SK-N-SH treated with all-trans-retinoic acid at 6 μM for 48 hours (cell line): Measurements from ENCODE around the gene ZEB2.

Source experiments
- ATAC-seq: fragments of 200-7000 bp; cut with Tn5 transposase; 3 replicates; pipeline ENCODE4 v1.9.1; 2020; ENCODE audit warnings: mild to moderate bottlenecking, moderate library complexity
- ARNTL ChIP-seq: fragments of 450-650 bp; formaldehyde crosslinking; IDR thresholded peaks from 2 replicates; pipeline ENCODE4 v1.5.0; 2020; ENCODE audit warnings: low read depth, mild to moderate bottlenecking, moderate library complexity, borderline replicate concordance
- CSDC2 ChIP-seq: fragments of 250-450 bp; sonication (Bioruptor Pico); IDR thresholded peaks from 2 replicates; pipeline ENCODE4 v1.5.0; 2020; ENCODE audit warnings: mild to moderate bottlenecking, moderate library complexity
- ESRRG ChIP-seq: fragments of 250-450 bp; sonication (Bioruptor Pico); IDR thresholded peaks from 2 replicates; pipeline ENCODE4 v1.6.1; 2021; ENCODE audit warnings: mild to moderate bottlenecking
- GLIS3 ChIP-seq: fragments of 250-450 bp; sonication (Bioruptor Pico); IDR thresholded peaks from 2 replicates; pipeline ENCODE4 v1.5.0; 2020; ENCODE audit warnings: mild to moderate bottlenecking, moderate library complexity
- ISL1 ChIP-seq: fragments of 250-450 bp; sonication (Bioruptor Pico); IDR thresholded peaks from 2 replicates; pipeline ENCODE4 v2.1.2; 2022; ENCODE audit warnings: mild to moderate bottlenecking, moderate library complexity
- OSR1 ChIP-seq: fragments of 250-450 bp; sonication (Bioruptor Pico); IDR thresholded peaks from 2 replicates; pipeline ENCODE4 v1.8.0; 2022; ENCODE audit warnings: moderate library complexity, mild to moderate bottlenecking, inconsistent platforms
- PPARA ChIP-seq: fragments of 250-450 bp; sonication (Bioruptor Pico); IDR thresholded peaks from 2 replicates; pipeline ENCODE4 v1.5.0; 2020; ENCODE audit warnings: mild to moderate bottlenecking, borderline replicate concordance
- RARB ChIP-seq: fragments of 250-450 bp; sonication (Bioruptor Pico); IDR thresholded peaks from 2 replicates; pipeline ENCODE4 v1.8.0; 2021; ENCODE audit warnings: mild to moderate bottlenecking, moderate library complexity
- SNAI2 ChIP-seq: fragments of 250-450 bp; sonication (Bioruptor Pico); IDR thresholded peaks from 2 replicates; pipeline ENCODE4 v1.5.0; 2020; ENCODE audit warnings: mild to moderate bottlenecking, moderate library complexity
- TCF4 ChIP-seq: fragments of 250-450 bp; sonication (Bioruptor Pico); IDR thresholded peaks from 2 replicates; pipeline ENCODE4 v1.8.0; 2021; ENCODE audit warnings: mild to moderate bottlenecking, moderate library complexity, borderline replicate concordance
- TOX ChIP-seq: fragments of 250-450 bp; sonication (Bioruptor Pico); IDR thresholded peaks from 2 replicates; pipeline ENCODE4 v1.8.0; 2021; ENCODE audit warnings: mild to moderate bottlenecking, moderate library complexity, borderline replicate concordance
- ZC3H10 ChIP-seq: fragments of 250-450 bp; sonication (Bioruptor Pico); IDR thresholded peaks from 2 replicates; pipeline ENCODE4 v1.5.1; 2021; ENCODE audit warnings: mild to moderate bottlenecking, moderate library complexity
- ZFP3 ChIP-seq: fragments of 250-450 bp; sonication (Bioruptor Pico); IDR thresholded peaks from 2 replicates; pipeline ENCODE4 v1.5.0; 2020; ENCODE audit warnings: mild to moderate bottlenecking, moderate library complexity
- ZFP30 ChIP-seq: fragments of 450-650 bp; formaldehyde crosslinking; IDR thresholded peaks from 2 replicates; pipeline ENCODE4 v1.5.0; 2022; ENCODE audit warnings: mild to moderate bottlenecking, moderate library complexity
- ZNF70 ChIP-seq: fragments of 450-650 bp; formaldehyde crosslinking; IDR thresholded peaks from 2 replicates; pipeline ENCODE4 v1.5.0; 2020; ENCODE audit warnings: mild to moderate bottlenecking, moderate library complexity
- ZNF8 ChIP-seq: fragments of 450-650 bp; formaldehyde crosslinking; IDR thresholded peaks from 2 replicates; pipeline ENCODE4 v1.5.0; 2020; ENCODE audit warnings: mild to moderate bottlenecking, moderate library complexity
- TF ChIP-seq, protein P1 (sequence below): fragments of 250-450 bp; sonication (Bioruptor Pico); IDR thresholded peaks from 2 replicates; pipeline ENCODE4 v1.5.1; 2021; ENCODE audit warnings: mild to moderate bottlenecking, moderate library complexity
- TF ChIP-seq, protein P2 (sequence below): fragments of 250-450 bp; sonication (Bioruptor Pico); IDR thresholded peaks from 2 replicates; pipeline ENCODE4 v1.5.0; 2020; ENCODE audit warnings: mild to moderate bottlenecking, moderate library complexity
- TF ChIP-seq, protein P3 (sequence below): fragments of 250-450 bp; sonication (Bioruptor Pico); IDR thresholded peaks from 2 replicates; pipeline ENCODE4 v1.8.0; 2021; ENCODE audit warnings: low read depth, mild to moderate bottlenecking, moderate library complexity, borderline replicate concordance
- TF ChIP-seq, protein P4 (sequence below): fragments of 250-450 bp; sonication (Bioruptor Pico); IDR thresholded peaks from 2 replicates; pipeline ENCODE4 v1.8.0; 2020; ENCODE audit warnings: mild to moderate bottlenecking, moderate library complexity, borderline replicate concordance
- TF ChIP-seq, protein P5 (sequence below): fragments of 250-450 bp; sonication (Bioruptor Pico); IDR thresholded peaks from 2 replicates; pipeline ENCODE4 v1.5.1; 2020; ENCODE audit warnings: low read depth, mild to moderate bottlenecking, moderate library complexity

The ZEB2 gene

DNA sequence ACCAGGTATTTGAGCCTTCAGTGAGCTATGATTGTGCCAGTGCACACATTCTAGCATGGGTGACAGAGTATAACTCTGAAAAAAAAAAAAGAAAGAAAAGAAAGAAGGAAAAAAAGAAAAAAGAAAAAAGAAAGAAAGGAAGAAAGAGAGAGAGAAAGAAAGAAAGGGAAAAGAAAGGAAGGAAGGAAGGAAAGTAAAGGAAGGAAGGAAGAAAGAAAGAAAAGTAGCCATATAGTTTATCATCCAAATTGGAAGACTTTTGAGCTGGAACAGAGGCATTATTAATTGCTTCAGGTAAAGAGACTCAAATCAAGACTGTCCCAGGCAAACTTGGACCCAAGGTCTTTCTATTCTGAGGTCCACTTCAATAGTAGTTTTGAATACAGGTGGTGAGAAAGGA is 32.9 kb upstream of the ZEB2 start:
- no peak for TF ChIP-seq ZC3H10
- TF ChIP-seq TCF4: no peak
- TF ChIP-seq RARB (CRISPR knock-in tag): no peak
- TF ChIP-seq ZFP3 (CRISPR knock-in tag): no peak
- TF ChIP-seq ISL1 (CRISPR knock-in tag): no peak
- no peak for TF ChIP-seq ESRRG (CRISPR knock-in tag)
- TF ChIP-seq OSR1: no peak
- TF ChIP-seq ZNF70 (CRISPR knock-in tag): no peak
- ATAC-seq: no peak

DNA sequence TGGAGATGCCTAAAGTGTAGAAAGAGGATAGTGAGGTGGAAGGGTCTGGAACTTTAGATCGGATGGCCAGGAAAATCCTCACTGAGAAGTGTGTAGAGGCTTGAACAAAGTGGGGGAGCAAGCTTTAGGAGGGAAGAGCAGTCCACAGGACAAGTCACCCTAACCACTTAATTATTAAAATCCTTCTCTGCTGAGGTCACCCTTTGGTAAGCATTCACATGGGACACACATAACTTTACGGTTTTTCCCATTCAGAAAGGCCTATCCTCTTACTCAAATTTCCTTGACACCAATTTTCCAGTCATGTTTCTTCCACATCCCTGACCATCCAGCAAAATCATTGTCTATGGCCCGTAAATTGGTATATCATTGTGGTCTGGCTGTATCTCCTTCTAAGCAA is 31.0 kb upstream of the ZEB2 start:
- no peak for ATAC-seq
- TF ChIP-seq RARB (CRISPR knock-in tag) (no peak), TOX (CRISPR knock-in tag) (no peak), OSR1 (no peak)
- TF ChIP-seq, protein P1, sequence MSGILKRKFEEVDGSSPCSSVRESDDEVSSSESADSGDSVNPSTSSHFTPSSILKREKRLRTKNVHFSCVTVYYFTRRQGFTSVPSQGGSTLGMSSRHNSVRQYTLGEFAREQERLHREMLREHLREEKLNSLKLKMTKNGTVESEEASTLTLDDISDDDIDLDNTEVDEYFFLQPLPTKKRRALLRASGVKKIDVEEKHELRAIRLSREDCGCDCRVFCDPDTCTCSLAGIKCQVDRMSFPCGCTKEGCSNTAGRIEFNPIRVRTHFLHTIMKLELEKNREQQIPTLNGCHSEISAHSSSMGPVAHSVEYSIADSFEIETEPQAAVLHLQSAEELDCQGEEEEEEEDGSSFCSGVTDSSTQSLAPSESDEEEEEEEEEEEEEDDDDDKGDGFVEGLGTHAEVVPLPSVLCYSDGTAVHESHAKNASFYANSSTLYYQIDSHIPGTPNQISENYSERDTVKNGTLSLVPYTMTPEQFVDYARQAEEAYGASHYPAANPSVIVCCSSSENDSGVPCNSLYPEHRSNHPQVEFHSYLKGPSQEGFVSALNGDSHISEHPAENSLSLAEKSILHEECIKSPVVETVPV (CRISPR knock-in tag): no peak
- TF ChIP-seq, protein P2, sequence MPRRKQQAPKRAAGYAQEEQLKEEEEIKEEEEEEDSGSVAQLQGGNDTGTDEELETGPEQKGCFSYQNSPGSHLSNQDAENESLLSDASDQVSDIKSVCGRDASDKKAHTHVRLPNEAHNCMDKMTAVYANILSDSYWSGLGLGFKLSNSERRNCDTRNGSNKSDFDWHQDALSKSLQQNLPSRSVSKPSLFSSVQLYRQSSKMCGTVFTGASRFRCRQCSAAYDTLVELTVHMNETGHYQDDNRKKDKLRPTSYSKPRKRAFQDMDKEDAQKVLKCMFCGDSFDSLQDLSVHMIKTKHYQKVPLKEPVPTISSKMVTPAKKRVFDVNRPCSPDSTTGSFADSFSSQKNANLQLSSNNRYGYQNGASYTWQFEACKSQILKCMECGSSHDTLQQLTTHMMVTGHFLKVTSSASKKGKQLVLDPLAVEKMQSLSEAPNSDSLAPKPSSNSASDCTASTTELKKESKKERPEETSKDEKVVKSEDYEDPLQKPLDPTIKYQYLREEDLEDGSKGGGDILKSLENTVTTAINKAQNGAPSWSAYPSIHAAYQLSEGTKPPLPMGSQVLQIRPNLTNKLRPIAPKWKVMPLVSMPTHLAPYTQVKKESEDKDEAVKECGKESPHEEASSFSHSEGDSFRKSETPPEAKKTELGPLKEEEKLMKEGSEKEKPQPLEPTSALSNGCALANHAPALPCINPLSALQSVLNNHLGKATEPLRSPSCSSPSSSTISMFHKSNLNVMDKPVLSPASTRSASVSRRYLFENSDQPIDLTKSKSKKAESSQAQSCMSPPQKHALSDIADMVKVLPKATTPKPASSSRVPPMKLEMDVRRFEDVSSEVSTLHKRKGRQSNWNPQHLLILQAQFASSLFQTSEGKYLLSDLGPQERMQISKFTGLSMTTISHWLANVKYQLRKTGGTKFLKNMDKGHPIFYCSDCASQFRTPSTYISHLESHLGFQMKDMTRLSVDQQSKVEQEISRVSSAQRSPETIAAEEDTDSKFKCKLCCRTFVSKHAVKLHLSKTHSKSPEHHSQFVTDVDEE: no peak
- TF ChIP-seq, protein P3, sequence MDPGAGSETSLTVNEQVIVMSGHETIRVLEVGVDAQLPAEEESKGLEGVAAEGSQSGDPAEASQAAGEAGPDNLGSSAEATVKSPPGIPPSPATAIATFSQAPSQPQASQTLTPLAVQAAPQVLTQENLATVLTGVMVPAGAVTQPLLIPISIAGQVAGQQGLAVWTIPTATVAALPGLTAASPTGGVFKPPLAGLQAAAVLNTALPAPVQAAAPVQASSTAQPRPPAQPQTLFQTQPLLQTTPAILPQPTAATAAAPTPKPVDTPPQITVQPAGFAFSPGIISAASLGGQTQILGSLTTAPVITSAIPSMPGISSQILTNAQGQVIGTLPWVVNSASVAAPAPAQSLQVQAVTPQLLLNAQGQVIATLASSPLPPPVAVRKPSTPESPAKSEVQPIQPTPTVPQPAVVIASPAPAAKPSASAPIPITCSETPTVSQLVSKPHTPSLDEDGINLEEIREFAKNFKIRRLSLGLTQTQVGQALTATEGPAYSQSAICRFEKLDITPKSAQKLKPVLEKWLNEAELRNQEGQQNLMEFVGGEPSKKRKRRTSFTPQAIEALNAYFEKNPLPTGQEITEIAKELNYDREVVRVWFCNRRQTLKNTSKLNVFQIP (CRISPR knock-in tag): no peak

DNA sequence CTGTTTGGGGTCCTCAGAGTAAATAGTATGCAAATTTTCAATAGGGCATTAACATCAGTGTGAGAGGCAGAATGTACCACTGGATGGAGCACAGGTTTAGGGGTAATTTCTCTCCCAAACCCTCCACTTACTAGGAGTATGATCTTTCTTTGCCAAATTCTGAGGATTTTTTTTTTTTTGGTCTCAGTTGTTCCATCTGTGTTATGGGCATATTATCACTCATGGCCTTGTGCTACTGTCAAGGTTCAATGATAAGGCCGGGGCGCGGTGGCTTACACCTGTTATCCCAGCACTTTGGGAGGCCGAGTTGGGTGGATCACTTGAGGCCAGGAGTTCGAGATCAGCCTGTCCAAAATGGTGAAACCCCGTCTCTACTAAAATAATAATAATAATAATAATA is 30.2 kb upstream of the ZEB2 start:
- no peak for ATAC-seq
- no peak for TF ChIP-seq ZNF8 (CRISPR knock-in tag)
- no peak for TF ChIP-seq OSR1
- no peak for TF ChIP-seq ZNF70 (CRISPR knock-in tag)
- TF ChIP-seq, protein P4, sequence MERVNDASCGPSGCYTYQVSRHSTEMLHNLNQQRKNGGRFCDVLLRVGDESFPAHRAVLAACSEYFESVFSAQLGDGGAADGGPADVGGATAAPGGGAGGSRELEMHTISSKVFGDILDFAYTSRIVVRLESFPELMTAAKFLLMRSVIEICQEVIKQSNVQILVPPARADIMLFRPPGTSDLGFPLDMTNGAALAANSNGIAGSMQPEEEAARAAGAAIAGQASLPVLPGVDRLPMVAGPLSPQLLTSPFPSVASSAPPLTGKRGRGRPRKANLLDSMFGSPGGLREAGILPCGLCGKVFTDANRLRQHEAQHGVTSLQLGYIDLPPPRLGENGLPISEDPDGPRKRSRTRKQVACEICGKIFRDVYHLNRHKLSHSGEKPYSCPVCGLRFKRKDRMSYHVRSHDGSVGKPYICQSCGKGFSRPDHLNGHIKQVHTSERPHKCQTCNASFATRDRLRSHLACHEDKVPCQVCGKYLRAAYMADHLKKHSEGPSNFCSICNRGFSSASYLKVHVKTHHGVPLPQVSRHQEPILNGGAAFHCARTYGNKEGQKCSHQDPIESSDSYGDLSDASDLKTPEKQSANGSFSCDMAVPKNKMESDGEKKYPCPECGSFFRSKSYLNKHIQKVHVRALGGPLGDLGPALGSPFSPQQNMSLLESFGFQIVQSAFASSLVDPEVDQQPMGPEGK: no peak
- no peak for TF ChIP-seq CSDC2
- TF ChIP-seq ISL1 (CRISPR knock-in tag): no peak
- TF ChIP-seq, protein P2: no peak
- TF ChIP-seq ESRRG (CRISPR knock-in tag): no peak
- no peak for TF ChIP-seq PPARA (CRISPR knock-in tag)
- TF ChIP-seq ARNTL: no peak
- TF ChIP-seq GLIS3: no peak
- TF ChIP-seq SNAI2: no peak
- TF ChIP-seq, protein P5, sequence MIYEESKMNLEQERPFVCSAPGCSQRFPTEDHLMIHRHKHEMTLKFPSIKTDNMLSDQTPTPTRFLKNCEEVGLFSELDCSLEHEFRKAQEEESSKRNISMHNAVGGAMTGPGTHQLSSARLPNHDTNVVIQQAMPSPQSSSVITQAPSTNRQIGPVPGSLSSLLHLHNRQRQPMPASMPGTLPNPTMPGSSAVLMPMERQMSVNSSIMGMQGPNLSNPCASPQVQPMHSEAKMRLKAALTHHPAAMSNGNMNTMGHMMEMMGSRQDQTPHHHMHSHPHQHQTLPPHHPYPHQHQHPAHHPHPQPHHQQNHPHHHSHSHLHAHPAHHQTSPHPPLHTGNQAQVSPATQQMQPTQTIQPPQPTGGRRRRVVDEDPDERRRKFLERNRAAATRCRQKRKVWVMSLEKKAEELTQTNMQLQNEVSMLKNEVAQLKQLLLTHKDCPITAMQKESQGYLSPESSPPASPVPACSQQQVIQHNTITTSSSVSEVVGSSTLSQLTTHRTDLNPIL (CRISPR knock-in tag): no peak
- TF ChIP-seq RARB (CRISPR knock-in tag): no peak
- no peak for TF ChIP-seq ZFP30 (CRISPR knock-in tag)
